ENCODE data around the gene OTOG.

Gene OTOG

DNA sequence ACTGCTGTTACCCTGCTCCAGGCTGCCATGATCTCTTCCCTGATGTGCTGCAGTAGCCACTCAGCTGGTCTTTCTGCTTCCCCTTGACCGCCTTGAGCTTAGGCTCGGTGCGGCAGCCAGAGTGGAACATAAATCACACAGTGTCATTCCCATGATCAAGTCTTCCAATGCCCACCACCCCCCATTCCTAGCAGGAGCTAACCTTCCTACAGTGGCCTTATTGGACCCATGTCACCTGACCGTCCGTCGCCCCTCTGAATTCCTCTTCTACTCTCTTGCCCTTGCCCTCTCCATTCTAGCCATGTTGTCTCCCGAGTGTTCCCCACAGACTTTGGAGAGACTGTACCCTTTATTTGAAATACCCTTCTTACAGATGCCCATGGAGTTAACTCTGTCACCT lies 43.4 kb downstream of the OTOG start:
- DNase-seq: no peak

DNA sequence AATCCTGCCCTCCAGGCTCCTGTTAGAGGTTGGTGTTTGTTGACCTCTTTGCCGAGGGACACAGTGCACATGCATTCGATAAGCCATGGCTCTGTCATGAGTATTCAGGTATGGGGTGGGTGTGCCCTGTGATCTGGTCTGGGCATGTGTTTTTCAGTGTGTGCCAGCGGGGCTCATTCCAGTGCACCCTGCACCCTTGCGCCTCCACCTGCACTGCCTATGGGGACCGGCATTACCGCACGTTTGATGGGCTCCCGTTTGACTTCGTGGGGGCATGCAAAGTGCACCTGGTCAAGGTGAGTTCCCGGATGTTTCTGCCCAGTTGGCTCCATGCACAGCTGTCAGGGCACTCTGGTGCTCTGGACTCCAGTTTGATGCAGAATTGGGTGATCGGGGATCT lies 44.2 kb downstream of the OTOG start:
- DNase-seq: no peak

DNA sequence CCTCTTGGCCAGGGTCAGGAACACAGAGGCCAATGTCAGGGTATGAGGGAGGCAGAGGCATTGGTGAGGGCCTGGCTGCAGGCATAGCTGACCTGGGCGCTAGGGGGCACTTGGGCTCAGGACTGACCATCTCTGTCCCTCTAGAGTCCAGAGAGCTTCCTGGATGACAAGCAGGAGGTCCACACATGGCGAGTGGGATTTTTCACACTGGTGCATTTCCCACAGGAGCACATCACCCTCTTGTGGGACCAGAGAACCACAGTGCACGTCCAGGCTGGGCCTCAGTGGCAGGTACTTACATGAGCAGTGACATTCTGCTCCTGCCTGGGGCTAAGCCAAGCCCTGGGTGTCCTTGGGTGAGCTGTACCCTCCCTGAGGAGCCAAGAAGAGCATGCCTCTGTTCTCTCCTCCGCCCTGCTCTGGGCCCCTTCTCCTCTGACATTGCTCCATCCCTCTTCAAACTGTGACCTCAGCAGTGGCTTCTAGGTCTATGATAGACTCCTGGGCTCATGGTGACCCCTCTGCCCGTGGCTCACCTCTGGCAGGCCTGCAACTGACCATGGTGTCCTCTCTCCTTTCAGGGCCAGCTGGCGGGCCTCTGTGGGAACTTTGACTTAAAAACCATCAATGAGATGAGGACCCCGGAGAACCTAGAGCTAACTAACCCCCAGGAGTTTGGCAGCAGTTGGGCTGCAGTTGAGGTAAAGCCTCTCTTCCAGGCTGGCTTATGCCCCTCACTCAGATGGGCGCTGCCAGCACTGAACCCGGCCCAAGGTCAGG lies 46.6 kb downstream of the OTOG start:
- DNase-seq: no peak

DNA sequence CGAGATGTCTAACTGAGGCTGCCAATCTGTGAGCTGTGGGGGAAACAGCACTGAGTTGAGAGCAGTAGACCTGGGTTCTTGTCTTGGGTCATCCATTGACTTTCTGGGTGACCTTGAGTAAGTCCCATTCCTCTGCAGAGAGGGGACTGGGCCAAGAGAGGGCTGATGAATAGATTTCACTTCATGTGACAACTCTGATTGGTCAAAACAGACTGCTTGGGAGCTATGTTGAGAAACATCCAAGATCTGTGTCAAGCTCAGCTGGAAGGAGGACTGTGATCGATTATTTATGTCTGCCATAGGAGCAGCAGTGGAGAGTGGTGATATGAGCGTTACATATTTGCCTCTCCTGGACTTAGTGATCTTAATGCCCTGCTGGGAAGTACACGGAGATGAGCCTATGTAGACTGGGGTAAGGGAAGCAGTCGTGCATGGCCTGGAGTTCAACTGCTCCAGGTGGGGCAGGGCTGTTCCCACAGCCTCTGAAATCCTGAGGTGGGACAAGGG lies 47.7 kb downstream of the OTOG start:
- no peak for DNase-seq

DNA sequence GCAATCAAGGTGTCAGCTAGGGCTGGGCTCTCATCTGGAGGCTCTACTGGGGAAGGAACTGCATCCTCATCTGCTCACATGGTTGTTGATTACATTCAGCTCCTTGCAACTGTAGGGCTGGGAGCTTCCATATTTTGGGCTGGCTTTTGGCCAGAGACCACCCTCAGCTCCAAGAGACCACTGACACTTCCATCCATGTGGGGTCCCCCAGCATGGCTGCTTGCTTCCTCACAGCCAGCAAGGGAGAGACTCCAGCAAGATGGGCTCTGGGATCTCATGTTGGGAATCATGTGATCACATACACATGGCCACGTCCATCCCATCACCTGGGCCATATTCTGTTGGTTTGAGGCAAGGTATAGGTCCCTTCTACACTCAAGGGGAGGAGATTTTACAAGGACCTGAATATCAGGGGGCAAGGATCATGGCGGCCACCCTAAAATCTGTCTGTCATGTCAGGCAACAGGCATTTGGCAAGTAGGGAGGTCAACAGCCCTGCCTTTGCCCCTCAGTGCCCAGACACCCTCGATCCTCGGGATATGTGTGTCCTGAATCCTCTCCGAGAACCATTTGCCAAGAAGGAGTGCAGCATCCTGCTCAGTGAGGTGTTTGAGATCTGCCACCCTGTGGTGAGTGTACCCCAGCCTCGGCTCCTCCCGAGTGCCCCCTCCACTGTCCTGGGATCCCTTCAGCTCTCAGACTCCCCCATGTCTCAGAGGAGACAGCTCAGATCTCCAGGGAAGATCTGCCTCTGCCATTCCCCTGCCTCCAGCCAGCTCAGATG lies 48.7 kb downstream of the OTOG start:
- DNase-seq: no peak

DNA sequence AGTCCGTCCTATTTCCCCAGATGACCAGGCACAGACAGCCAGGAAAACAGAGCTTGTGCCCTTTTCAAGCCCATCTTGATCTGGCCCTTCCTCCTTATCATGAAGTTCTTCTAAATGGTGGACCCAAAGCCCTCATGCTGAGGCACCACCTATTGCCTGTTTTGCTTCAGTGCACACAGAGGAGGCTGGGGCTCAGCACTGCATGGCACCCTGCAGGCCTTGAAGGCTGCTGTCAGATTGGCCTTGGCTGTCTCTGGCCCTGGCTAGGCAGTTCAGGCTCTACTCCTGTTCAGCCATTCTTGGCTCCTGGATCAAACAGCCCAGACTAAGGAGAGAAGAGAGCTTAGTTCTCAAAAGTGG lies 49.2 kb downstream of the OTOG start:
- DNase-seq: no peak

DNA sequence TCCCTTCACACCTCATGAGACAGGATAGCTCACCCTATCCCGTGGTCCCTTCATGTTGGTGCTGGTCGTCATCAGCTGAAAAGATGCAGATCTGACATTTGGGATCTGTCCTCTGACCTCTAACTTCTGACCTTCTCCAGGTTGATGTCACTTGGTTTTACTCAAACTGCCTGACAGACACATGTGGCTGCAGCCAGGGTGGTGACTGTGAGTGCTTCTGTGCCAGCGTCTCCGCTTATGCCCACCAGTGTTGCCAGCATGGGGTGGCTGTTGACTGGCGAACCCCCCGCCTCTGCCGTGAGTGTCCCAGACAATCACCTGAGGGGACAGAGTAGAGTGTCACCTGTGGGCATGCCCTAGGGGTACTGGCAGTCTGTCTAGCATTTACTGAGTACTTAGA lies 49.7 kb downstream of the OTOG start:
- no peak for DNase-seq

DNA sequence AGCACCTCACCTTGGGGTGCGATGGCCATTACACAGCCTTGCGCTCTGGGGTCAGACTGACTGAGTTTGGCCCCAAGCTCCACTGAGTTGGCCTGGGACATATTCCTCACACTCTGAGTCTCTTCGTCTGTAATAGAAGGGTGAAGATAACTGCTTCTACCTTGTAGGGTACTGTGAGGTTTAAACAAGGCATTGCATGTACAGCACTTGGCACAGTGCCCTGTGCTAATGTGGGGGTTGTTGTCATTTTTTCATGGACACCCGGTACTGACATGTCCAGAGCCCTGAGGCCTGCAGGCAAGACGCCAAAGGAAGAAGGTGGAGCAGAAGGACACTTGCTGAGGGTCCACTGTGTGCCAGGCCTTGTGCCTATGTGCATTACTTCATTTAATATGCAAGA lies 50.7 kb downstream of the OTOG start:
- DNase-seq: no peak

DNA sequence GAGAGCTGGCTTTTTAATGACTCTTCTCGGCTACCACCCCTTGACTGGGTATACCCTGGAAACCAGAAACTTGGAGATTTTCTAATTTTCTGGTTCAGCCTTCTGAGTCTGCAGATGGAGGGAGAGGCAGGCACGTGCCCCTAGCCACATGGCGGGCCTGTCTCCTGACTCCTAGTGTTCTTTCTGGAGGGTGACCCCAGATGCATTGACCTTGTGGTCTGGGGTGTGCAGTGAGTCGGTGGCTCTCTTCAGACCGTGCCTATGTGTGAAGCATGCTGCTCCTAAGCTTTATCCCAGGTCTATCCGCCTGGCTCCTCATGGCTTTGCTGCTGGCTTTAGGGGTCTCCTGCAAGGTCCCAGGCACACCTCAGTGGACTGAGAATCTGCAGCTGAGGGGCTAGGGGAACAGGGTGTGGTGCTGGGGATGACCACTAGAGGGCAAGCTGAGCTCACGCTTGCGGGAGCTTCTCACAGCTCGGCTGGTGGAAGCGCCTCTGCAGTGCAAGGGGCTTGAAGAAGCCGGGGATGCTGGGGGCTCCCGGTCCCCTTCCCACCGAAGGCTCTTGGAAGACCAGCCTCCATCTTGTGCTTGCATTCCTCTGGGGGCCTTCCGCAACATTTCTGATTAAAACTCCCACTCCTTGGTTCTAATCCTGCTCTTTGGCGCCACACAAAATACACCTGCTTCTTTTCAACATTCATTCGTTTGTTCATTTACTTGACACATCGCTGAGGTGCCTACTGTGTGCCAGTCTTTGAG lies 51.8 kb downstream of the OTOG start:
- peak; percentile 36 for DNase-seq

DNA sequence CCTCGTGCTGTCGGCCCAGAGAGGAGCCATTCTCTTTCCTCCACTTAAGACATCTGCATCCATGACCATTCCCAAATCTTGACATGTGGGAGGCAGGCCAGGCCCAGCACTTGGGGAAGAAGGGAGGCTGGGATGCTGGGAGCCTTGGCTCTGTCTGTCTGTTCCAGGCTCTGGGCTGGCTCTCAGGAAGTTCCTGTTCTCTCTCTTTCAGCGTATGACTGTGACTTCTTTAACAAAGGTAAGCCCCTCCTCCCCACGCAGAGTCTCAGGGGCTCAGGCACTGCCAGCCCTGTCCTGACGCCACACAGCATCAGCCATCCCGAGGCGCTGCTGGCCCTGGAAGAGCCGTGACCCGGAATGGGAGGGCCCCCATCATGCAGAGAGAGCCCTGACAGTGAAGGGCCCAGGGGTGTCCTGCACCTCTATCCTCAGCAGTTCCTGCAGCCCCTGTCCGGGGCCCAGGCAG lies 52.4 kb downstream of the OTOG start:
- DNase-seq: no peak

DNA sequence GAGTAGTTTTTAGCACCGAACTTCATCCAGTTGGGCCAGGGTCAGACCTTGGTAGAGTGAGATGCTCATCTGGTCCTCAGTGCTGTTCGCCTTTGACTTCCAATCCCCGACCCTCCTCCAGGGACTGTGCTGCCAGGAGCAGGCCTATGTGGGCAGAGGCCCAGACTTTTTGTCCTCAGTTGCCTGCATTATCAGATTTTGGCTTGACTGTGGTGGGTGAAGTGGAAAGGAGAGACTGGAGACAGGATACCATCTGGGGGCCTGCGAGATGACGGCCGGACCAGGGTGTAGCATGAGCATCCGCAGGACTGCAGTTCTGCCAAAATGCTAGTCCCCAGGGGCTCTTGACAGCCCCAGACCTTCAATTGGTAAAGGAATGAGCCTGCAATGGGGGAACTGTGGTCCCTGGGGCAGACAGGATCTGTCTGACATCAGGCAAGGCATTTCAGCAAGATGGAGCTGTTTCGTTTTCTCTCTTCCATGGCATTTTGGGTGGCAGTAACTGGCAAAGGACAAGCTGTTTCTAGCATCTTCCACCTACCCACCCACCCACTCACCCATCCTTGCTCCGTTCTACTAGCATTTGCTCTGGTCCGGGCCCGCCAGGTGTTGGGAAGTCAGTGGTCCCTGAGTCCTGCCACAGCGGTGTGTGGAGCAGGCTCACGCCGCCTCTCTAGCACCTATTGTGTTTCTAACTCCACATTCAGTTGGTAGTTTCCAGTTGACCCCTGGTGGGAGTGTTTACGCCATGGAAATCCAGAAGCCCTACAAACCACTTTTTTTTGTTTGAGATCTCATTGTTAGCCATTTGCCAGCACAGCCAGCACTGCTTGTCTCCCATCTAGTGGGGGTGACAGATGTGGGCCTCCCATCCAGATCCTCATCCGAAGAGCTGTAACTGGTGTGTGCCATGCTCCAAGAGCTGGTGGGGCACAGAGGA lies 53.5 kb downstream of the OTOG start:
- no peak for DNase-seq

DNA sequence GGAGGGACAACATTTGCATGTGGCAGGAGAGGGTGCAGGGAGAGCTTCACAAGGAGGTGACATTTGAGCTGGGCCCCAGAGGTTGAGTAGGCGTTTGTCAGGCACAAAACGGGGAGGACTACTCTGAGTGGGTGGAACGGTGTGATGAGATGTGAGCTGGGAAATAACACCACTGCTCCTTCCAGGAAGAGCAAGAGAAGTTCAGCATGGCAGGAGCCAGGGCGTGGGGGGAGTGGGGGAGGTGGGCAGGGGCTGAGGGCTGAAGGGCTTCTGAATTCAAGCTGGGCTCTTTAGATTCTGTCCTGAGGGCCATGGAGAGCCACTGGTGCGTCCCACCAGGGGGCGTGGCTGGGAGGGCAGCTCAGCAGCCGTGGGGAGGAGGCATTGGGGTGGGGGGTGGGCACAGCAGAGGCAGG lies 54.2 kb downstream of the OTOG start:
- DNase-seq: no peak

DNA sequence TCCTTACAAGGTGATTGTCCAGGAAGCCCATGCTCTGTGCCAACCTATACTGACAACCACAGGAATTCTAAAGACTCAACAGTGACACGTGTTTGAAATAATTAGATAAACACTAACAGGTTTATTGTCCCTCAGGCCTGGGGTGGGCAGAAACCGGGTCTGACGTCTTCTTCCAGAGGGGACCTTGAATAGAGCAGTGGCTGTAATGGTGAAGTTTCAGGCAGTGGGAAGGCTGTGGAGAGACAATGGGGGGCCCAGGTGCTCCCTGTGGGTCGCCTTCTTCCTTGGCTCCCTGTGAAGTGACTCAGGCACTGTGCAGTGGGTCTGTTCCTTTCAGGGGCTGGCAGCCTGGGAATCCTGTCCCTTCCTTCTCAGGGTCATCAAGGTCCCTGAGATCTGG lies 54.6 kb downstream of the OTOG start:
- no peak for DNase-seq

DNA sequence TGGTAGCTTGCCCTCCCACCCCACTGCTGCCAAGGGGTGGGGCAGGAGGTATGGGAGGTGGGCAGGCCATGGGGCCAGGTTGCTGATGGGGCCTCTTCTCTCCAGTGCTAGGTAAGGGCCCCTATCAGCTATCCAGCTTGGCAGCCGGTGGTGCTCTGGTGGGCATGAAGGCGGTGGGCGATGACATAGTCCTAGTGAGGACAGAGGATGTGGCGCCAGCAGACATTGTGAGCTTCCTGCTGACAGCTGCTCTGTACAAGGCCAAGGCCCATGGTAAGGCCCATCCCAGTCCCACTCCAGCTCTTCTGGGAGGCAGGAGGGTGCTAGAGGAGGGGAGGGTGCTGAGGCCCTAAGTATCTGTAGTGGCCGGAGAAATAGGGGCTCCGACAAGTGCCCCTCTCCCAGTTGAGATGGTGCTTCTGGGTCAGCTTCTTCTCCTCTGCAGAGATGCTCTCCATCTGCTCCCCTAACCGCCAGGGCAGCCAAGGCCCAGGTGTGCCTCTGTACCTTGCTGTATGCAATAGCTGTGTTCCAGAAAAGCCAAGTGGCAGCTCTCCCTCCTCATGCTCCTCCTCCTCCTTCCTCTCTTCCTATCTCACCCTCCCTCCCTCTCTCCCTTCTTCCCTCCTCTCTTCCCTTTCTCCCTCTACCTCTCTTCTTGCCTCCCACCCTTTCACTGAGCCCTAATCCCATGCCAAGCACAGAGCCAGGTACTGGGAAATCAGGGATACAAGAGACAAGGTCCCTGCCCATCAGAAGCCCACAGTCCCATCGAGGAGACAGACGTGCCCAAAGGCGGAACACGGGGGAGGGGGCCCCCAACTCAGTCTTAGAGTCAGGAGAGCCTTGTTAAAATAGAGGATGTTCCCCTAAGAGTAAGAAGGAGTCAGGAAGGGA lies 55.3 kb downstream of the OTOG start:
- DNase-seq: no peak

DNA sequence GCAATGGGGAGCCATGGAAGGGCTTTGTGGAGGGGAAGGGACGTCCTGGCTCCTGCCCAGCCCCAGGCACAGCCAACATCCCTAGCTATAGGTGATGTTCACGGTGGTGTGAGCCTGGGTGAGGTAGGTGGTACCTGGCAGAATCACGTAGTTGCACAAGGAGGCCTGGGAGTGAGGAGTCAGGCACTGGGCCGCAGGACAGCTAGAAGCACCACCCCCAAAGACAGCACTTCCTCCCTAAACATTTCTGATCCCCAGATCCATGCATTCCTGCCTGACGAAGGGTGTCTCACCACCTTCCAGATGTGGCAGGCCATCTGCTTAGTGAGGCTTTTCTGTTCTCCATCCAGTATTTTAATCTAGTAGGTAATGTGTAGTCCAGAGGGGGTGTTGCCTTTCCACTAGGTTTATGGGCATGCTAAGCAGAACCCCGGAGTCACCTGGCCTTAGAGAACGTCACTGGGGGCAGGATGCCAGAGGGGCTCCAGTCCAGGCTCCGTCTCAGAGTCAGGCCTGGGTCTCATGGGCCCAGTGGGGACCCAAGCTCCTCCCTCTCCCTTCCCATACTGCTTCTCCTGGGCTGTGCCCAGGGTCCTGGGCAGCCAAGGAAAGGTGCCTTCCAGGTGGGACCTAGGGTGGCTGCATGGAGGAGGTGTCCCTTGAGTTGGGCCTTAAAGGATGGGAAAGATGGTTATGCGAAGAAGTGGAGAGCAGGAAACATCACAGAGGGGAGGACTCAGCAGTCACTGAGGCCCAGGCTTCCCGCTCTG lies 56.2 kb downstream of the OTOG start:
- DNase-seq: no peak

DNA sequence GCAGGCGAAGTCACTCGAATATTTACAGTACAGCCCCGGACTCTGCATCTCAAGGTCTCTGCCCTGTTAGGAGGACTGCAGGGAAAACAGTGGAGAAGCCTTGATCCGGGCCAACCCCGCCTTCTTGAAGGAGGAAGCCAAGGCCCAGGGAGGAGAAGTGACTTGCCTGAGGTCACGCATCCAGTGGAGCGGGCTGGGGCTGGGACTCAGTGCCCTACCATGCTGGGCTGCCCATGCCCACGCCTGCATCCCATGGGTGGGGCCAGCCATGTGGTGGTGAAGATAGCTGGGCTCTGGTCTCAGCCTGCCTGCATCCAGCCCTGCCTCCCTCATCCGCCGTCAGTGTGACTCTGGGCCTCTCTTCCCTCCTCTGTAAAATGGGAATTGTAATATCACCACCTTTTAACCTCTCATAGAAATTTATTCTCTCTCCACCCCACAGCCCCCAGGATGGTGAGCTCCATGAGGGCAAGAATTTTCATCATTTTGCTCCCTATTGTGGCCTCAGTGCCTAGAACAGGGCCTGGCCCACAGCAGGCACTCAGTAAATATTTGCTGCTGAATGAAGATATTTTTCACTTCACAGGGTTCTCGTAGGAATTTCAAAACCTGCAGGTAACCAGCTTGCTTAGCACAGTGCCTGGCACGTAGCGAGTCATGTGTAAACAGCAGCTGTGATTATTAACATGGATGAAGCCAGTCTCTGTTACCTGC lies 57.3 kb downstream of the OTOG start:
- no peak for DNase-seq

DNA sequence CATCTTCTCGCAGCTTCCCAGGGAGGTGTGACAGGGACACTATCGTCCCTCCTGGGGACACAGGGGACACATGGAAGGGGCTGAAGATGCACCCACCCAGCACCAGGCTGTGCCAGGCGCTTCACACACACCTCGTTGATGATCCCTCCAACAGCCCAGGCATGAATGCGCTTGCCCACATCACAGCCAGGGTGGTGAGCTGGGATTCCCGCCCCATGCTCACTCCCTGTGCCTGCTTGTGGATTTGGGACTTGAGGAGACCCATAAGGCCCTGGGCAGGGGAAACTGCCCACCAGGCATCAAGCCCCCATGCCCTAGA lies 57.8 kb downstream of the OTOG start:
- DNase-seq: no peak

DNA sequence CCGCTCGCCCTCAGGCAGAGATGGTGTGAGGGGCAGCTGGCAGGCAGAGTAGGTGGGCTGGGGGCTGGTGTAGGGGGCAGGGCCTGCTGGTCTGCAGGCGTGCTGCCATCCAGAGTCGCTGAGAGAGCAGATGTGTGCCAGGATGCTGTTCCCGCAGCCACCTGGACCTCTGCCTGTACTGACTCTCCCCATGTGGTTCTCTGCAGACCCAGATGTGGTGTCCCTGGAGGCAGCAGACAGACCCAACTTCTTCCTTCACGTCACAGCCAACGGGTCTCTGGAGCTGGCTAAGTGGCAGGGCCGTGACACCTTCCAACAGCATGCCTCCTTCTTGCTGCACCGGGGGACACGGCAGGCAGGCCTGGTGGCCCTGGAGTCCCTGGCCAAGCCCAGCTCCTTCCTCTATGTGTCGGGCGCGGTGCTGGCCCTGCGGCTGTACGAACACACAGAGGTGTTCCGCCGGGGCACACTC lies 58.6 kb downstream of the OTOG start:
- no peak for DNase-seq

DNA sequence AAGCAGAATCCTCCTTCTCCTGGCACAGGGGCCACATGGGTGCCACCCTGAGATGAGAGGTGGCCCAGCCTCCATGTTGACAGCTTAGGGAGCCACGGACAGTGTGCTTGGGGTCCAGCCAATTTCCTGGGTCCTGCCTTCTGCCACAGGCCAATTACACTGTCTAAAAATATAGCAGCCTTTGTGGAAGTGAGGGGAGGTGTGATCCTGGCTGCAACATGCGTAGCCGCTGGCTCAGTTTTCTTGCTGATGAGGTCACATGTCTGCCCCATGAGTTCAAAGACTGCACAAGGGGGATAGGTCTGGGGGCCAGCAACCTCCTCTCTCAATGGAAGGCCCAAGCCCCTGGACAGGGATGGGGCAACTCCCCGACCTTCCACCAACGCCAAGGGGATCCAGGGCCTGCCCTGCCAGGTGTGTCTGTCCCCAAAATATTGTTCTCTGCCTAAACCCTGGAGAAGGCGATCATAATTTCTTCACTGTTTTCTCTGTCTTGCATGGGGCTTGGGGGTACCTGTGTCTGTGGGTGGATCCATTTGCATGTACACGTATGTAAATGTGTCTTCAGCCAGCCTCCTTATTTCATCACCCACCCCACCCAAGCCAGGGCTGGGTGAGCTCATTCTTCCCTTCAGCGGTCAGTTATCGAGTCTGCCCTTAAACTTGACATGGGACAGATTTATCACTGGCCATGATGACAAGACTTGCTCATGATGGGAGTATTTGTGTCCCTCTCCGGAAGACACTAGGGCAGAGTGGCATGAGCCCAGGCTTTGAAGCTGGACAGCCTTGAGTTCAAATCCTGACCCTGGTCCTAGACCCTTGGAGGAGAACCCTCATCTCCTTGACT lies 59.4 kb downstream of the OTOG start:
- no peak for DNase-seq

Data from NK-92 treated with Interleukin-12 subunit alpha and Interleukin-12 subunit beta, amount 100 ng/mL, for 24 hours (cell line).